H9 (cell line): ENCODE data around the gene TET3. TPM values are rescaled to one million over a fixed set of nuclear protein-coding genes. Genes with fewer than 3 reads are reported as not detected.

Experiments
- DNase-seq: peaks from one replicate; pipeline ENCODE4 v3.0.0-alpha.2; 2017
- H2AFZ ChIP-seq: one replicate; pipeline ENCODE4 v1.6.1; 2013; ENCODE audit warnings: mild to moderate bottlenecking, low read length, control low read depth, moderate library complexity
- H2AK5ac ChIP-seq: 2 replicates; pipeline ENCODE4 v1.6.1; 2013; ENCODE audit warnings: low read length, control low read depth, mixed read lengths; ENCODE audit not compliant: insufficient read length
- H2BK120ac ChIP-seq: one replicate; pipeline ENCODE4 v1.6.1; 2013; ENCODE audit warnings: low read depth, mild to moderate bottlenecking, low read length, control low read depth, inconsistent platforms; ENCODE audit not compliant: poor library complexity, severe bottlenecking
- H2BK12ac ChIP-seq: 2 replicates; pipeline ENCODE4 v1.6.1; 2013; ENCODE audit warnings: low read length, control low read depth, mixed read lengths, low read depth; ENCODE audit not compliant: insufficient read length
- H2BK15ac ChIP-seq: 2 replicates; pipeline ENCODE4 v1.6.1; 2013; ENCODE audit warnings: low read depth, low read length, control low read depth
- H2BK20ac ChIP-seq: one replicate; pipeline ENCODE4 v1.6.1; 2013; ENCODE audit warnings: low read depth, mild to moderate bottlenecking, low read length, control low read depth, inconsistent platforms; ENCODE audit not compliant: poor library complexity, severe bottlenecking
- H2BK5ac ChIP-seq: 2 replicates; pipeline ENCODE4 v1.6.1; 2013; ENCODE audit warnings: low read length, control low read depth, mixed read lengths; ENCODE audit not compliant: insufficient read length
- H3K14ac ChIP-seq: 2 replicates; pipeline ENCODE4 v1.6.1; 2013; ENCODE audit warnings: low read length, control low read depth; ENCODE audit not compliant: insufficient read depth
- H3K18ac ChIP-seq: 2 replicates; pipeline ENCODE4 v1.6.1; 2013; ENCODE audit warnings: low read depth, mild to moderate bottlenecking, mixed read lengths, low read length, control low read depth; ENCODE audit not compliant: insufficient read length
- H3K23ac ChIP-seq: 2 replicates; pipeline ENCODE4 v1.6.1; 2013; ENCODE audit warnings: low read length, control low read depth, mixed read lengths, low read depth; ENCODE audit not compliant: insufficient read length
- H3K23me2 ChIP-seq: 2 replicates; pipeline ENCODE4 v1.6.1; 2013; ENCODE audit warnings: low read depth, mild to moderate bottlenecking, mixed read lengths, low read length, control low read depth; ENCODE audit not compliant: insufficient read length, poor library complexity, severe bottlenecking
- H3K27ac ChIP-seq: 2 replicates; pipeline ENCODE4 v1.5.1; 2013; ENCODE audit warnings: low read length, control low read depth, mixed read lengths, low read depth; ENCODE audit not compliant: insufficient read length
- H3K27me3 ChIP-seq: 2 replicates; pipeline ENCODE4 v1.6.1; 2013; ENCODE audit warnings: low read length, control low read depth, inconsistent platforms; ENCODE audit not compliant: insufficient read depth
- H3K4ac ChIP-seq: 2 replicates; pipeline ENCODE4 v1.6.1; 2013; ENCODE audit warnings: low read depth, mild to moderate bottlenecking, control low read depth, inconsistent platforms, low read length, moderate library complexity
- H3K4me1 ChIP-seq: 2 replicates; pipeline ENCODE4 v1.6.1; 2013; ENCODE audit warnings: low read length, control low read depth, inconsistent platforms; ENCODE audit not compliant: insufficient read depth
- H3K4me2 ChIP-seq: 2 replicates; pipeline ENCODE4 v1.6.1; 2013; ENCODE audit warnings: low read length, control low read depth, mixed read lengths; ENCODE audit not compliant: insufficient read length, insufficient read depth
- H3K56ac ChIP-seq: 2 replicates; pipeline ENCODE4 v1.6.1; 2013; ENCODE audit warnings: low read depth, mild to moderate bottlenecking, mixed read lengths, low read length, control low read depth; ENCODE audit not compliant: insufficient read length
- H3K79me1 ChIP-seq: 2 replicates; pipeline ENCODE4 v1.6.1; 2013; ENCODE audit warnings: low read depth, mild to moderate bottlenecking, moderate library complexity, low read length, control low read depth, inconsistent platforms; ENCODE audit not compliant: insufficient read depth, poor library complexity, severe bottlenecking
- H3K79me2 ChIP-seq: 2 replicates; pipeline ENCODE4 v1.6.1; 2013; ENCODE audit warnings: low read length, control low read depth, inconsistent platforms; ENCODE audit not compliant: insufficient read depth
- H3K9ac ChIP-seq: 2 replicates; pipeline ENCODE4 v1.6.1; 2013; ENCODE audit warnings: low read length, control low read depth, mixed read lengths; ENCODE audit not compliant: insufficient read length; ENCODE audit errors: extremely low read depth
- H3K9me3 ChIP-seq: one replicate; pipeline ENCODE4 v1.6.1; 2013; ENCODE audit warnings: low read depth, low read length, inconsistent platforms; ENCODE audit not compliant: control insufficient read depth
- H3T11ph ChIP-seq: one replicate; pipeline ENCODE4 v1.6.1; 2013; ENCODE audit warnings: mild to moderate bottlenecking, low read length, control low read depth, inconsistent platforms
- H4K20me1 ChIP-seq: one replicate; pipeline ENCODE4 v1.6.1; 2013; ENCODE audit not compliant: control insufficient read depth, insufficient read length, insufficient read depth
- H4K5ac ChIP-seq: 2 replicates; pipeline ENCODE4 v1.6.1; 2013; ENCODE audit warnings: low read depth, mild to moderate bottlenecking, mixed read lengths, low read length, control low read depth; ENCODE audit not compliant: insufficient read length
- H4K8ac ChIP-seq: replicated peaks from 2 replicates; pipeline ENCODE4 v1.6.1; 2013; ENCODE audit warnings: low read length, control low read depth, mixed read lengths, low read depth; ENCODE audit not compliant: insufficient read length
- H4K91ac ChIP-seq: 2 replicates; pipeline ENCODE4 v1.6.1; 2013; ENCODE audit warnings: low read depth, mild to moderate bottlenecking, moderate library complexity, mixed read lengths, low read length, control low read depth; ENCODE audit not compliant: insufficient read length
- H3K27ac Mint-ChIP-seq, 3 experiments: 2 replicates in 2 of 3; 3 replicates in 1 of 3; pipeline ENCODE4 v1.8.0; 2020 to 2021; ENCODE audit warnings: mixed read lengths in 3 of 3, mild to moderate bottlenecking in 1 of 3, moderate library complexity in 1 of 3
- H3K27me3 Mint-ChIP-seq: 2 replicates; pipeline ENCODE4 v1.8.0; 2021; ENCODE audit warnings: low read depth, mild to moderate bottlenecking, moderate library complexity, mixed read lengths
- H3K36me3 Mint-ChIP-seq, 3 experiments: 2 replicates in 2 of 3; 3 replicates in 1 of 3; pipeline ENCODE4 v1.8.0; 2020 to 2021; ENCODE audit warnings: low read depth in 3 of 3, mixed read lengths in 3 of 3; ENCODE audit not compliant: insufficient read depth in 1 of 3
- H3K4me1 Mint-ChIP-seq, 2 experiments: 2 replicates each; pipeline ENCODE4 v1.8.0; 2020; ENCODE audit warnings: mixed read lengths in 2 of 2
- H3K4me3 Mint-ChIP-seq, 2 experiments: 2 replicates in 1 of 2; 3 replicates in 1 of 2; pipeline ENCODE4 v1.8.0; 2020 to 2021; ENCODE audit warnings: mild to moderate bottlenecking in 2 of 2, mixed read lengths in 2 of 2, moderate library complexity in 1 of 2
- H3K9me3 Mint-ChIP-seq, 2 experiments: 2 replicates in 1 of 2; 3 replicates in 1 of 2; pipeline ENCODE4 v1.8.0; 2020; ENCODE audit warnings: mild to moderate bottlenecking in 2 of 2, mixed read lengths in 2 of 2, moderate library complexity in 1 of 2
- WGBS: extraction: QIAGEN DNeasy Blood & Tissue Kit; methylation state at CpG from one replicate; pipeline ENCODE4 v1.1.7; 2013; ENCODE audit warnings: missing lambda C conversion rate, low lambda C conversion rate, mixed read lengths; ENCODE audit not compliant: insufficient read length; ENCODE audit errors: extremely low coverage; 5-methylcytosine and 5-hydroxymethylcytosine counted together
- total RNA-seq: library from RNA; stranded (reverse); gene quantifications from 2 replicates; pipeline ENCODE4 v1.2.1, GENCODE V29; 2021
- TF ChIP-seq, protein P1 (sequence below): fragments of 200-600 bp; sonication (generic); conservative IDR thresholded peaks from 3 replicates; pipeline ENCODE4 v1.8.0; 2021; ENCODE audit warnings: antibody characterized with exemption, mild to moderate bottlenecking

Gene TET3
- total RNA-seq, 1 experiment from 2014 or later = 24.7 TPM

DNA sequence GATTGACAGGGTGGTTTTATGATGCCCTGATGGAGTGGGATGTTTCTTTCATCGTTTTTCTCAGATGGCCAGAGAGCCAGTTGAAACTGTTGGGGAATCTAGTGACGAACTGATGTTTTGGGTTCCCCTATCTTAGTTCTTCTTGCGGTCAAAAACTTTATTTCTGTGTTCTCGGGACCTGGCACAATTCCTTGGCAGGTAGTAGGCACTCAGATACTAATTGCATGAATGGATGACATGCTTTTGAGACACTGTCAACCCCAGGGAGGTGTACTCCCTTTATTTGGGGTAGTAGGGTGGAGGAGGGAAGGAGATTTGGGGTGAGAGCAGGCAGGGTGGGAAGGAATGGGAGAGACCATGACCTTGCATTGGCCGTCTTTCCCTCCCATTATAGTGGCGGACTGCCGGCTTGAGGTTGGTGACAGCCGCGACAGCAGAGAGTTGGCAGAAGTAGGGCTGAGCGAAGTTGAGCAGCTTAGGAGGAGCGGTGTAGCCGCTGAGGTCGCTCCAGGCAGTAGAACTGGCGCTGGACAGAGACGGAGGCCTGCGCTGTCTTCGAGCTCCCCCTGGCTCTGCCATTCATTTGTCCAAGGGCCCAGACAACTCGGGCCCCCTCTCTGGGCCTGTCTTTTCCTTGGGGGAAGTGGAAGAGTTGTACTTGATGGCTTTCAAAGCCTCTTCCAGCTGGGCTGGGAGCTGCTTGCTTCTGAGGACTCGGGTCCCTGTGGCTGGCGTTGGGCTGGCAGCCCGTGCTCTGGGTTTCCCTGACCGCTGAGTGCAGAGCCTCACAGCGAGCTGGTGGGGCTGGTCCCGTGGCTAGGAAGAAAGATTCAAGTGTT, 2.6 kb downstream of the TET3 start:
- no peak overlapping the region; a peak in 1 of 7 replicates for H3K27ac Mint-ChIP-seq
- peaks cover 48 to 51% of the 10 kb centered on the region in 2 experiments for H3K4me1 Mint-ChIP-seq
- peaks cover 20 to 47% (median 24%) of the 10 kb centered on the region in 3 experiments for H3K36me3 Mint-ChIP-seq
- peak overlapping the region; percentile 70 to 84 for H3K4me3 Mint-ChIP-seq
- no peak overlapping the region for H3K23ac ChIP-seq
- H3K4me1 ChIP-seq = peaks cover 21% of the 10 kb centered on the region; the same call in 1 of the 2 replicates
- no peak overlapping the region for H2BK20ac ChIP-seq
- H4K5ac ChIP-seq = no peak overlapping the region
- no peak for DNase-seq
- H2BK12ac ChIP-seq = no peak overlapping the region
- peaks cover 15% of the 10 kb centered on the region for H3K23me2 ChIP-seq
- H2AK5ac ChIP-seq = no peak overlapping the region
- H2BK15ac ChIP-seq = no peak overlapping the region
- no peak overlapping the region for H3K56ac ChIP-seq
- no peak overlapping the region for H3K18ac ChIP-seq
- H3K27ac ChIP-seq = no peak overlapping the region
- H3K79me1 ChIP-seq = peaks cover 4% of the 10 kb centered on the region
- H3K9me3 Mint-ChIP-seq = no peaks in the 10 kb centered on the region
- no peak overlapping the region for H2BK5ac ChIP-seq
- H3K4ac ChIP-seq = no peak overlapping the region
- TF ChIP-seq, protein P1, sequence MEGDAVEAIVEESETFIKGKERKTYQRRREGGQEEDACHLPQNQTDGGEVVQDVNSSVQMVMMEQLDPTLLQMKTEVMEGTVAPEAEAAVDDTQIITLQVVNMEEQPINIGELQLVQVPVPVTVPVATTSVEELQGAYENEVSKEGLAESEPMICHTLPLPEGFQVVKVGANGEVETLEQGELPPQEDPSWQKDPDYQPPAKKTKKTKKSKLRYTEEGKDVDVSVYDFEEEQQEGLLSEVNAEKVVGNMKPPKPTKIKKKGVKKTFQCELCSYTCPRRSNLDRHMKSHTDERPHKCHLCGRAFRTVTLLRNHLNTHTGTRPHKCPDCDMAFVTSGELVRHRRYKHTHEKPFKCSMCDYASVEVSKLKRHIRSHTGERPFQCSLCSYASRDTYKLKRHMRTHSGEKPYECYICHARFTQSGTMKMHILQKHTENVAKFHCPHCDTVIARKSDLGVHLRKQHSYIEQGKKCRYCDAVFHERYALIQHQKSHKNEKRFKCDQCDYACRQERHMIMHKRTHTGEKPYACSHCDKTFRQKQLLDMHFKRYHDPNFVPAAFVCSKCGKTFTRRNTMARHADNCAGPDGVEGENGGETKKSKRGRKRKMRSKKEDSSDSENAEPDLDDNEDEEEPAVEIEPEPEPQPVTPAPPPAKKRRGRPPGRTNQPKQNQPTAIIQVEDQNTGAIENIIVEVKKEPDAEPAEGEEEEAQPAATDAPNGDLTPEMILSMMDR = no peak
- H4K8ac ChIP-seq = no peak overlapping the region
- peaks cover 25% of the 10 kb centered on the region for H3K27me3 Mint-ChIP-seq
- no peaks in the 10 kb centered on the region for H3K9me3 ChIP-seq
- H3K27me3 ChIP-seq = peaks cover 7% of the 10 kb centered on the region; the same call in 1 of the 2 replicates
- H3K14ac ChIP-seq = no peak overlapping the region
- no CpG with 5 or more reads among the region's 24 CpGs for WGBS
- peak overlapping the region; percentile 20 for H3K4me2 ChIP-seq
- H2AFZ ChIP-seq = no peak overlapping the region
- H4K91ac ChIP-seq = no peak overlapping the region
- H3K9ac ChIP-seq = no peak overlapping the region
- H3K79me2 ChIP-seq = peaks cover 7% of the 10 kb centered on the region; the same call in 1 of the 2 replicates
- H4K20me1 ChIP-seq = peaks cover 2% of the 10 kb centered on the region
- no peak overlapping the region for H2BK120ac ChIP-seq
- H3T11ph ChIP-seq = no peak overlapping the region
